ENCODE results near the gene D2HGDH. TPM values are rescaled to one million over a fixed set of nuclear protein-coding genes. Genes with fewer than 3 reads are reported as not detected.

D2HGDH gene
- total and polyA plus RNA-seq, 2 of the 13 experiments (the other 11 are each of a cell fraction or from before 2014, with no cell fraction given): 19.2 to 20.3 TPM

GRCh38 chr2:241808721-241809382 lies 74.4 kb downstream of the D2HGDH start, which contains the start of gene NEU4 (continued):
- TF ChIP-seq GRHL1 (CRISPR knock-in tag; conservative IDR thresholded peaks at IDR 0.05) (no peak), ZNF34 (CRISPR knock-in tag; IDR thresholded peaks at IDR 0.05; ENCODE audit: borderline replicate concordance) (no peak), NR0B2 (CRISPR knock-in tag; IDR thresholded peaks at IDR 0.05) (peak; percentile 93), ZBED4 (CRISPR knock-in tag; IDR thresholded peaks at IDR 0.05; ENCODE audit: borderline replicate concordance) (peak; percentile 64), ZNF615 (CRISPR knock-in tag; IDR thresholded peaks at IDR 0.05; ENCODE audit: borderline replicate concordance) (peak; percentile 96), DNMT1 (CRISPR knock-in tag; IDR thresholded peaks at IDR 0.05) (0 out of 2 replicates have a peak, but pooled peaks have one; percentile 49), IRF9 (CRISPR knock-in tag; IDR thresholded peaks at IDR 0.05; ENCODE audit: borderline replicate concordance) (peak; percentile 96), MNT (IDR thresholded peaks at IDR 0.05) (peak; percentile 34; the same call in 1 of the 2 replicates), RFX3 (CRISPR knock-in tag; IDR thresholded peaks at IDR 0.05) (no peak), SIN3A (IDR thresholded peaks at IDR 0.05; ENCODE audit: borderline replicate concordance, low read depth, low read length) (peak; percentile 88), ZBTB21 (CRISPR knock-in tag; IDR thresholded peaks at IDR 0.05) (0 out of 2 replicates have a peak, but pooled peaks have one; percentile 16), NFE2L2 (IDR thresholded peaks at IDR 0.05; ENCODE audit: low read length) (no peak), SMC3 (IDR thresholded peaks at IDR 0.05; ENCODE audit: low read length) (0 out of 2 replicates have a peak, but pooled peaks have one; percentile 9), MBNL3 (CRISPR knock-in tag; conservative IDR thresholded peaks at IDR 0.05) (no peak), TMF1 (CRISPR knock-in tag; IDR thresholded peaks at IDR 0.05; ENCODE audit: low read depth) (peak; percentile 84; the same call in 1 of the 2 replicates), ZNF136 (CRISPR knock-in tag; IDR thresholded peaks at IDR 0.05; ENCODE audit: low read depth) (0 out of 2 replicates have a peak, but pooled peaks have one; percentile 83), HOXD1 (CRISPR knock-in tag; IDR thresholded peaks at IDR 0.05) (peak; percentile 89; the same call in 1 of the 2 replicates), E2F5 (CRISPR knock-in tag; conservative IDR thresholded peaks at IDR 0.05) (peak; percentile 16; the same call in 1 of the 2 replicates), ERF (CRISPR knock-in tag; IDR thresholded peaks at IDR 0.05) (peak; percentile 86; the same call in 1 of the 2 replicates)

Data from HepG2 (cell line).